GM10248 (cell line): ENCODE data around the gene MYH15.

ENCODE experiments used
- CTCF ChIA-PET: fragments of 300-600 bp; sonication (Branson Sonifier 250); formaldehyde crosslinking; extraction: SDS; loops from one replicate; lab custom pipeline; 2021; ENCODE audit warnings: antibody characterized with exemption; lab: Yijun Ruan, JAX
- POLR2A ChIA-PET: fragments of 350-650 bp; sonication (Branson Sonifier 250); formaldehyde crosslinking; extraction: SDS; loops from one replicate; lab custom pipeline; 2020; ENCODE audit warnings: antibody characterized with exemption; lab: Yijun Ruan, JAX
- DNase-seq: peaks from one replicate; pipeline ENCODE4 v3.0.0; 2012; ENCODE audit errors: extremely low spot score
- TF ChIP-seq, protein P1 (sequence below): IDR thresholded peaks from 2 replicates; pipeline ENCODE4 v1.5.1; 2012; ENCODE audit warnings: mild to moderate bottlenecking, low read depth; ENCODE audit errors: extremely low read depth, missing control alignments, control extremely low read depth

MYH15 gene

DNA sequence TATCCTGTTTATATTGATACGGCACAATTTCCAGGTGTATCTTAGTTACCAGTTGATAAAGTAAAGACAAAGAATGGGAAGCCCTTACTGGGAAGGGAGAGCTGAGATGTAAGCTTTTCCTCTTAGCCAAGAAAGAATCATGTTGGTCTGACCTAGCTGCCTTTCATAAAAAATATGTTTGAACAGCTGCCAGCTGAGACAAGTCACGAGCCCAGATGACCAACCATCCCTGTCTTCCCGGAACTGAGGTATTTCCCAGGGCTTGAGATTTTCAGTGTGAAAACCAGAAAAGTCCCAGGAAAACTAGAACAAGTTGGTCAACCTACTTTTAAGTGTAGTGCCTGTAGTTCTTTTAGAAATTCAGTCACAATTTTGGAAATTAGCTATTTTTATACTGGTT is 3.6 kb upstream of the MYH15 start:
- ChIA-PET POLR2A (no interaction called here), CTCF (interaction anchor here (0.8 to 2.7 kb wide), 6 partner anchors 11 to 510 kb away, joined by 3 to 12 read pairs (median 4); no protein-coding TSS in a partner anchor)
- DNase-seq = no peak
- TF ChIP-seq, protein P1, sequence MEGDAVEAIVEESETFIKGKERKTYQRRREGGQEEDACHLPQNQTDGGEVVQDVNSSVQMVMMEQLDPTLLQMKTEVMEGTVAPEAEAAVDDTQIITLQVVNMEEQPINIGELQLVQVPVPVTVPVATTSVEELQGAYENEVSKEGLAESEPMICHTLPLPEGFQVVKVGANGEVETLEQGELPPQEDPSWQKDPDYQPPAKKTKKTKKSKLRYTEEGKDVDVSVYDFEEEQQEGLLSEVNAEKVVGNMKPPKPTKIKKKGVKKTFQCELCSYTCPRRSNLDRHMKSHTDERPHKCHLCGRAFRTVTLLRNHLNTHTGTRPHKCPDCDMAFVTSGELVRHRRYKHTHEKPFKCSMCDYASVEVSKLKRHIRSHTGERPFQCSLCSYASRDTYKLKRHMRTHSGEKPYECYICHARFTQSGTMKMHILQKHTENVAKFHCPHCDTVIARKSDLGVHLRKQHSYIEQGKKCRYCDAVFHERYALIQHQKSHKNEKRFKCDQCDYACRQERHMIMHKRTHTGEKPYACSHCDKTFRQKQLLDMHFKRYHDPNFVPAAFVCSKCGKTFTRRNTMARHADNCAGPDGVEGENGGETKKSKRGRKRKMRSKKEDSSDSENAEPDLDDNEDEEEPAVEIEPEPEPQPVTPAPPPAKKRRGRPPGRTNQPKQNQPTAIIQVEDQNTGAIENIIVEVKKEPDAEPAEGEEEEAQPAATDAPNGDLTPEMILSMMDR = no peak

DNA sequence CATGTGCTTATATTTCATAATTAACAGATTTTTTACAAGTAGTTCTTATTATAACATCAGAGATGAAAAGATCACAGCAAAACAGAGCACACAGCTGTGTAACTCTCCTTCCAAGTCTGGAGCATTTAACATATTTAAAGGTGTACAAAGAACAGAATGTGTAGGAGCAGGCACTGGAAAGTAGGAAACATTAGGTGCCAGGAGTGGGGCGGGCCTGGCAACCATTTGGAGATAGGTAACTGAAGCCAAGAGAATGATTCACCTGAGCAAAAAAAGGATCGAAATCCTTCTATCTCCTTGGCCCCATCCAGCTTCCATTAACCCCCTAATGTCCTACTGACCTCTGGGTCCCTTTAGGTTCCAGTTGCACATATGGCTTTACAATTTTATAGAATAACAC is 2.3 kb upstream of the MYH15 start:
- POLR2A ChIA-PET = no interaction called here
- CTCF ChIA-PET = interaction anchor here (1.4 to 2.7 kb wide), 5 partner anchors 12 to 40 kb away, joined by 3 to 12 read pairs (median 5); no protein-coding TSS in a partner anchor
- TF ChIP-seq, protein P1 = no peak
- DNase-seq = no peak

DNA sequence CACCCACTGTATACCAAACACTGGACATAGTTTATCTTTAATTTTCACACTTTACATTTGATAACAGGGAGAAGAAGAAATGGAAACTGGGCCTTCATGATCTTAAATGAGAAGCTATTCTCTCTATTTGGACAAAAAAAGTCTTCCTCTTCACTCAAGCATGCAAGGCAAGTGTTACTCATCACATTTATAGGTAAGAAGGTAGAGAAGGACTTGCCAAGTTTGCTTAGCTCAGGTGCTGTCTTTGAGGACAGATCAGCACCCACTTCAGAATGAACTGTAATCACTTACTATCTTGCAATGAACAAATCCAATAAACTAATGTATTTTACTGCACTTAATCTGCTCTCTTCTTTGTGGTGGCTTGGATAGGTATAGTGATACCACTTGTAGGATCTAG is 1.1 kb upstream of the MYH15 start:
- DNase-seq = no peak
- TF ChIP-seq, protein P1 = no peak
- ChIA-PET POLR2A (no interaction called here), CTCF (no interaction called here)

DNA sequence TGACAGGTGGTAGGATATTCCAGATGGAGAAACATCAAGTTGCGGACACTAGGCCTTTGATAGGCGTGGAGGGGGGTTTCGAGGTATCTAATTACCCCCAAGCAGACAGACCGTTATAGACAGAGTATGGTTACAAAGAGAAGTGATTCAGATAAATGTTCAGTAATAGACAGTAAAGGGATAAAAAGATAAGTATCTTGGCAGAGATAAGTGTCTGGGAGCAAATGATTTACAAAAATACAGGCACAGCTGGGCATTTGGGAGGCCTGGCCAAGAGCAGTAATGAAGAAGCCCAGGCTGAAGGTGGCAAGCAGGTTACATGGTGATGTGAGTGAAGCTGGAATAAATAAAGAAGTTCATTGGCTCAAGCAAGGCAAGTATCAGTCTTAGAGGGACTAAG is 659 bp upstream of the MYH15 start:
- POLR2A ChIA-PET = no interaction called here
- CTCF ChIA-PET = no interaction called here
- no peak for DNase-seq
- TF ChIP-seq, protein P1 = no peak

DNA sequence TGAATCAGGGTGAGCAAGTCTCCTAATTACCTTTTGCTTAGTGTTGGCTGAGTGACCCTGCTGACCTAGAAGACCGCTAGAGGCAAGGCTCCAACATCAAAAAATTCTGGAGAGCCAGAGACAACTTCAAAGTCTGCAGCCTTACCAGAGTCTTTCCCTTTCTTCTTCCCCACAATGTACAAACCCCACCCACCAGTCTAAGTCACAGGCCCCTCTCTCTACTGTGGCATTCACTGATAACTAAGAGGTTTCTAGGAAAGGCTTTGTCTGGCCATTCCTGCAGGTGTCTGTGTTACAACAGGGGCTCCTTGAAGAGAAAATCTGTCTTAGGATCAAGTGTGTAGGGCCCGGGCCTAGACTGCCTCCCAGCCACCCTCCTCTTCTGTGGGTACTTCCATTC is 525 bp downstream of the MYH15 start:
- CTCF ChIA-PET = interaction anchor here (1.7 kb wide), 1 partner anchor 42 kb away, joined by 4 read pairs; no protein-coding TSS in a partner anchor
- no peak for DNase-seq
- POLR2A ChIA-PET = no interaction called here

DNA sequence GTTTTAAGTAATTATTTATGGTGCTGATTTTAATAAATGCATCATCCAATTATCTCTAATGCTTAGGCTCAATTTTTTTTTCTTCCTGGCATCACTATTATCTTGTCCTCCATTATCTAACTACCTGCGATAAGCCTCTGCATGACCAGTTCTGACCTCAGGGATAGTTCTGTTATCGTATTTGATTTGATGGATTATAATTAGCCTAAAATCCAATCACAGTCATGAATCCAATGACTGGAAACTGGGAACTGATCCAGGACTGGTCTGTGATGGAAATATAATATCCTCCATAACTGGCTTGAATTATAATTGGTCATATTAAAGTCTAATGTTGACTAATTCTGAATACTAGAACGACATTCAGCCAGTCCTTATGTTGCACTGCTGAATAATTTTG is 1.1 kb downstream of the MYH15 start:
- DNase-seq = no peak
- CTCF ChIA-PET = interaction anchor here (1.4 to 3.1 kb wide), 3 partner anchors 20 to 46 kb away, joined by 3 to 9 read pairs (median 4); no protein-coding TSS in a partner anchor
- TF ChIP-seq, protein P1 = no peak
- POLR2A ChIA-PET = no interaction called here

More for the DNA sequence above, 525 bp downstream of the MYH15 start:
- TF ChIP-seq, protein P1 = no peak
